GM21526 (cell line): ENCODE measurements around the gene MANSC1.
"Not testable (repeated sequence)": the region's sequence is repeated elsewhere in the genome, so short reads cannot be mapped to it uniquely, and the experiment has no call there.

Experiments used
- ATAC-seq: cut with Tn5 transposase; IDR thresholded peaks from one replicate; pipeline ENCODE4 v1.9.1; 2021; ENCODE audit warnings: moderate library complexity; ENCODE audit not compliant: unreplicated experiment, low FRiP score

The MANSC1 gene

DNA sequence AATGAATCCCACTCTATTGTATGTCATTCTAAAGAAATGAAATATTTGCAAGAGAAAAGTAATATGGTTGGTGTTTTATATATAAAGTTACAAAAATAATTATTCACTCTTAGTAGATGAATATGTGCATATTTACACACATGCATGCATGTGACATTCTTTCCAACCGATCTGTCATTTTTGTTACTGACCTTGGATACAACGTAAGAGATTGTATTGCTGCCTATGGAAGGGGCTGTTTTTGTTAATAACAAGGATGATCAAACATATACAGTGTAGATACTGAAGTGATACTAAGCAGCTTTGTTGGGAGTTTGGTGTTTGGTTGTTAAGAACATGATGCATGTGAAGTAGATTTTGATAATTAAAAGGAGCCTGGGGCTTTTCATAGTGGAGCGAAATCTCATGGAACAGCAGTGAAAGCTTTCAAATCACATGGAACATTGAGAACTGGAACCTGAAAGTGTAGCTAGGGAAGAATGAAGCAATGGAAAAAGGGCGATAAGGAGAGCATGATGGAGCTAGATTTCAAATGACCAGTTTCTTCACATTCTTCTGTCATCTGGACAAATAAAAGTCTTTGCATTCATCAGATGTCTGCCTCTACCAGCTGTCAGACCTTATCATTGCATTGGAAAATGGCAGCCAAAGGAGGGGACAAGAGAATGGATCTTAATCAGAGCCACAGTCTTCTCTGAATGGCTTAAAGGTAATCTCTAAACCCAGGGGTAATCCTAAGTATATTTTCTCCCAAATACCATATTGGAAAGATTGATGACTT, 16.8 kb upstream of the MANSC1 start:
- no peak for ATAC-seq

DNA sequence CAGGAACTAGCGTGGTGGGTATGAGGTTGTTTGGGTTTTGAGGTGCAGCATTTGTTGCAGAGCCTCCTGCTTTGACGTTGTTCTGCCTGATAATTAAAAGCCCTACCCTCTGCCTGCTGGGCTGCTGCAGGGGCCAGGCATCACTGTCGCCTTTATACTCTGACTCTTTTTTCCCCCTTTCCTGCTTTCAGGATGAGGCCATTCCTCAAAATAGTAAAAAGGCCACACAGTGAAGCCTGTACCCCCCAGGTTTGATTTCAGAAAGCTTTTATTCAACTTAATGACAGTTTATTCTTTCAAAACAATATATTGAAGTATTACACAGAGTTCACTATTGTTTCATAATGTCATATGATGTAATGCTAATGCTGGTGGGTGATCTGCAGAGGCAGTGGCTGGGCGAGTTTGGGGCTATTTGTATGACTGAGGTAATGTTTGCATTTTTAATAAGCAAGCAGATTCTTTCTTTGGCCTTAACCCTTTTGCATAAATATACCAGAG, 15.9 kb upstream of the MANSC1 start:
- ATAC-seq, result no peak

DNA sequence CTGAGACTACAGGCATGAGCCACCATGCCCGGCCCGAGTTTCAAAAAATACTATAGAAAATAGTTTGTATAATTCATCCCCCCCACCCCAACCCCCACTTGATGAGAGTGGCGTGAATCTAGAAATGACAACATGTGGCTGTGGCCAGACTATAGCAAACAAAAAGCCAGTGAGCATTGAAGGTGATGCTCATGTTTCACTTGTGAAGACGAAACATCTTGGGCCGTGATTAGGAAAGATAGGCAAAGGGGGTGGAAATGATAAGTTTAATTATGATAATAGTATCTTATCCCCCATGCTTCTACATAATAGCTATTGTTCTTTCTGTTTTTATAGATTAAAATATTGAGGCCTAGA, 15.4 kb upstream of the MANSC1 start:
- ATAC-seq, result no peak

DNA sequence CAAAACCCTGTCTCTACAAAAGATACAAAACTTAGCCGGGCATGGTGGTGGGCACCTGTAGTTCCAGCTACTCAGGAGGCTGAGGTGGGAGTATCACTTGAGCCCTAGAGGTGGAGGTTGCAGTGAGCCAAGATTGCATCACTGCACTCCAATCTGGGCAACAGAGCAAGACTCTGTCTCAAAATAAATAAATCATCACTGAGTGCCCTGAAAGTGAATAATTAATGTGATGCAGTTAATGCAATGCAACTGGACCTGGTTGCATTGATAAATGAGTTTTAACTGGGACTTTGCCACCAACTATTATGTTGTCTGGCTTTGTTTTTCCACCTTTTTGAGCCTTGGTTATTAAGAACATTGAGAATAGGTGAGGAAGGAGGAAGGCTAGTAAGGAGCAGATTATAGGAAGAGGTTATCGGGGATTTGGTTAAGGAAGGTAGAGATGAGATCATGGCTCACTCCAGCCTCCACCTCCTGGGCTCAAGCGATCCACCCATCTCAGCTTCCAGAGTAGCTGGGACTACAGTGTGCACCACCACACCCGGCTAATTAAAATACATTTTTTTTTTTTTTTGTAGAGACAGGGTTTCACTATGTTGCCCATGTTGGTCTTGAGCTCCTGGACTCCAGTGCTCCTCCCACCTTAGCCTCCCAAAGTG, 14.9 kb upstream of the MANSC1 start:
- ATAC-seq, result no peak

DNA sequence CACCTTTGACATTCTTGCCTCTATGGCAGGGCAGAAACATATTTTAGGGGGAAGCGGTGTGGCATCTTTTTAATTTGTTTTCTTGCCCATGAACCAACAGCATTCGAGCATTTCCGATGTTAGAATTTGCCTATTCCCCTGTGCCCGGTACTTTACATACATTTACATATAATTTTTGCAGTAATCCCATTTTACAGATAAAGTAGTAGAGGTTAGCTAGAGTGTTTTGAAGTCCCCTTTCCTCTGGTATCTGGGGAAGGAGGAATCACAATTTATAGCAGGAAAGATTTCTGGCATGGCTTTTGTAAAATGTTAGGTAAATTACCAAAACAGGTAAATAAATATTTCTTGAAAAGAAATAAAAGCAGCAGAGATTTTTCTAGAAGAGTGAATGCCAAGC, 8.5 kb upstream of the MANSC1 start:
- no peak for ATAC-seq

DNA sequence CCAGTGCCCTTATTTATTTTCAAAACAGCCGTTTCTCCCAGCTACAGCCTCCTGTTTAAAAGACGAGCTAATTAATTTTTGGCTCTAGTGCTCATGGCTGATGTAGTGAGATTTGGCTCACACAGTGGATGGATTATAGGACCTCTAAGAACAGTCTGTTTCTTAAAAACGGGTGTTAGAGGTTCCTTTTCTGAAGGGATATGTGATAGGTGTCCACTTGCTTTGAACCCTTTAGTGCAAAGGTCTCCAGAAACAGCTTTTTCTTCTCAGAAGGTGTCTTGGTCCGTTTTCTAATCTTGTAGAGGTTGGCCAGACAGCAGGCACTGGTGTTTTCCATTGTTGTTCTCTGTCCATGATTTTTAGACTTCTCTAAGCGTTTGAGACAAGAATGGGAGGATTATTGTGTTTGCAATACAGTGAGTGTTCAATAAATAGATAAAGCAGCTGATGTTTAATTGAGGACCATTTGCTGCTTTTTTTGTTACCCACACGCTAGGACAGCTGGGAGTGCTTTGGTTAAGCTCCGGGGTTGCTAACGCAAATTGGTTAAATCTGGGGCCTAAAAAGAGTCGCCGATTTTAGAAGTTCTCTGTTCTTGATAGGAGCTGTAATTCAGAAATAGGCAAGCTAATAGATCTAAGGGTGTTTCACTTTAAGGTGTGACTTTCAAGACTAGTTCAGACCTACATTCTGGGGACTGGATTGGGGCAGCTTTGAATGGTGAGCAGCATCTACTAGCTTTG, 7.8 kb upstream of the MANSC1 start:
- no peak for ATAC-seq

DNA sequence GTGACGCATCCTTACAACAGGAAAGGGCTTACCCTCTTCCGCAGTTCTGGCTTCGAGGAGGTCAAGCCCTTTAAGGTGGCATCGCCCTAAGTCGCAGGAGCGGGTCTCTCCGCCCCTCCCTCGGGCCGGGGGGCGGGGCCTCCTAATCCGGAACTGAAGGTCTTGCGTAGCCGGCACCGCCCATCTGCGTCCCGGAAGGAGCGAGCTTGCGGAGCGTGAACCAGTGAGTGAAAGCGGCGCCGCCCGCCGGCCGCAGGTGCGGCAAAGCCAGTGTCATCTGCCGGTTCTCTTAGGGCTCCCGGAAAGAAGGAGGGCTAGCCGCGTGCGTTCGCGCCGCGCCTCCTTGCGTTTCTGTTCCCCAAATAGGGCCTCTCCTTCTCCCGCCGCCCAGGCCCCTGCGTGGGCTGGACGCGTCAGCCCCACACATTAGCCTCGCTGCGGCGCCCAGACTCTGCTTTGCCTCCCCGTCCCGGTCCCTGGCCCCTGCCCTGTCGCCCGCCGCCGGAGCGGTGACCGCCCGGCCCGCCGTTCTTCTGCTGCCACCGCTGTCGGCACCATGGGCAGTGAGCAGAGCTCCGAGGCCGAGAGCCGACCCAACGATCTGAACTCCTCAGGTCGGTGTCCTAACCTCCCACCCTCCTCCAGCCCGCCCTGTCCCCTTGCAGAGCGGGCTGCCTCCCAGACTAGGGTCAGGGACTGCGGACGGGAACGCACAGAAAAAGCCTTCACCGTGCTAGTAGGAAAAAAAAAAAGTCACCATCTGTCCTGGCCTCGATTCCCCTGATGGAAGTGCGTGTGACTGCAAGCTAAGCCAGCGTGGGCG, 7.1 kb upstream of the MANSC1 start, which contains the start of gene BORCS5:
TSS of gene BORCS5 (plus strand) at position 183 of the 823 bp plus-strand sequence. CDS start at position 557, 374 bp downstream.
- ATAC-seq, result peak; percentile 88

DNA sequence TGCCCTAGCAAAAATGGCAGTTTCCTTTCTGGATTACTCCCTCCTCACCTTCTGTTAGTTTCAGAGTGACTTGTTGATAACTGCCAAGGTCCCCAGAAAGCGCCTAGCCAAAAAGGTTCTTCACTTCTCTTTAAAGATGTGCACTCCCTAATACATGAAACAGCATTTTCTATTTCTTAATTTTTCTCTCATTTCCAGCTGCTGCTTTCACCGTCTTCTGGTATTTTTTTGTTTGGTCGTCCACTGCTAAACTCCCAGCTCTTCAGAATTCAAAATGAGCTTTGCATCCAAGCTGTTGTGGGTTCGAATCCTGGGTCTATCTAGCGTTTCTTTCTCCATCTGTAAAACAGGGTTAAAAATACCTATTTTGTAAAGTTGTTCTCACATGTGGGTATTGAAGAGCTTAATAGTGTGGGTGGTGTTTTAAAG, 6.4 kb upstream of the MANSC1 start:
- ATAC-seq, result no peak

DNA sequence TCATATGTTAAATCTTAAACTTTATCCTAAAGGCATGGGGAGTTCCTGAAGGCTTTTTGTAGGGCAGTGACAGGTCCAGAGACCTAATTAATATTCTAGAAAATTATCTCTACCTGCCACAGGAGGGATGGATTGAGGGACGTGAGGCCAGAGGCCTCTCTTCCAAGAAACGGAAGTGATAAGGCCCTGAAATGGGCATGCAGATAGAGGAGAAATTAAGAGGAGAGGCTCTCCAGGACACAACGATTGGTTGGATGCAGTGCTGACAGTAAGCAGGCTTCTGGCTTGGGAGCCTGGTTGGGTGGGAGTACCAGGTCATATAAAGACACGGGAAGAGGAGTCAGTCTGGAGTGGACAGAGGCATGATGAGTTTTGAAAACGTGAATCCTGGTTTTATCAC, 3.8 kb upstream of the MANSC1 start:
- no peak for ATAC-seq

DNA sequence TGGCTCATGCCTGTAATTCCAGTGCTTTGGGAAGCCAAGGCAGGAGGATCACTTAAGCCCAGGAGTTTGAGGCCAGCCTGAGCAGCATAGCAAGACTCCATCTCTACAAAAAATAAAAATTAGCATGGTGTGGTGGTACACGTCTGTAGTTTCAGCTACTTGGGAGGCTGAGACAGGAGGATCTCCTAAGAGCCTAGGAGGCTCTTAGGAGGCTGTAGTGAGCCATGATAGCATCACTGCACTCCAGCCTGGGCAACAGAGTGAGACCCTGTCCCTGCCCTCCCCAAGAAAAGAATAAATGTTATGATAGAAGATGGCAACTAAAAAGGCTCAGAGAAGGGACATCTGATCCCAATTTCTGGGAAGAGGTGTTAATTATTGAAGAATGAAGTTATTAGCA, 3.2 kb upstream of the MANSC1 start:
- ATAC-seq, result no peak

DNA sequence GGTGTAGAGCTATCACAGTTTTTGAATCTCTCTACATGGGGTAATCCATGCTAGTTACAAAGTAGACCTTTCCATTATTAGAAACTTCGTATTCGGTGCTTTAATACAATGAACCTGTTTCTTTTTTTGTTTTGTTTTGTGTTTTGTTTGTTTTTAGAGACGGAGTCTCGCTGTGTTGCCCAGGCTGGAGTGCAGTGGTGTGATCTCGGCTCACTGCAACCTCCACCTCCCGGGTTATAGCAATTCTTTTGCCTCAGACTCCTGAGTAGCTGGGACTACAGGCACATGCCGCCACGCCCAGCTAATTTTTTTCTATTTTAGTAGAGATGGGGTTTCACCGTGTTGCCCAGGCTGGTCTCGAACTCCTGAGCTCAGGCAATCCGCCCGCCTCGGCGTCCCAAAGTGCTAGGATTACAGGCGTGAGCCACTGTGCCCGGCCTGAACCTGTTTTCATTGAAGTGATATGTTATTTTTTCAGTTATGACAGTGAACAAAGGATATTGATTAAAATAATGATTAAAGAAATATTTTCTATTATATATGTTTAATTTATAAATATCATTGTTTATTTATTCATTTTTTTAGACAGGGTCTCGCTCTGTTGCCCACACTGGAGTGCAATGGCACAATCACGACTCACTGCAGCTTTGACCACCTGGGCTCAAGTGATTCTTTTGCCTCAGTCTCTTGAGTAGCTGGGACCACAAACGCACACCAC, 1.6 kb upstream of the MANSC1 start:
- not testable (repeated sequence) for ATAC-seq

DNA sequence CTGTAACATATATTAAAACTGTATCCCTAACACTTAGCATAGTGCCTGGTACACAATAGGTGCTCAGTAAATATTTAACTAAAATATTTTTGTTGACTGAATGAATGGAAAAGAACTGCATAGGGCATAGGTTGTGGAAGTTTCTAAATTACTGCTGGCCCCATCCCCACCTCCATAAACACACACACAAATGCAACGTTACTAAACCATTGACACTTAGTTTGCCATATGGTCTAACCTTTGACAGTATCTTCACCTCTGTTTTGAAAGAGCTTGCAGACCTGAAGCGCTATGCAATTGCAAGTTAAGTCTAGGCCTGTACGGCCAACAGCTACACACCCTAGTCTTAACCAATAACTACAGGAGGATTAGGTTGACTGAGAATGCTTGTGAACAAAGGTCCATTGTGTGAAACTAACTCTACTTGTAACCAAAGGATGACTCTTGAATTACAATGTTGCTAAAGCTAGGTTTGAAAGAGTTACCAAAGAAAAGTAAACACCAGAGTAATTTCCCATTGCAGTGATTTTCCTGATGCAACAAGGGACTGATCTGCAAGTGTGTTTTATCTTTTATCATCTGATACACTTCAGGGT, 924 bp upstream of the MANSC1 start:
- no peak for ATAC-seq

DNA sequence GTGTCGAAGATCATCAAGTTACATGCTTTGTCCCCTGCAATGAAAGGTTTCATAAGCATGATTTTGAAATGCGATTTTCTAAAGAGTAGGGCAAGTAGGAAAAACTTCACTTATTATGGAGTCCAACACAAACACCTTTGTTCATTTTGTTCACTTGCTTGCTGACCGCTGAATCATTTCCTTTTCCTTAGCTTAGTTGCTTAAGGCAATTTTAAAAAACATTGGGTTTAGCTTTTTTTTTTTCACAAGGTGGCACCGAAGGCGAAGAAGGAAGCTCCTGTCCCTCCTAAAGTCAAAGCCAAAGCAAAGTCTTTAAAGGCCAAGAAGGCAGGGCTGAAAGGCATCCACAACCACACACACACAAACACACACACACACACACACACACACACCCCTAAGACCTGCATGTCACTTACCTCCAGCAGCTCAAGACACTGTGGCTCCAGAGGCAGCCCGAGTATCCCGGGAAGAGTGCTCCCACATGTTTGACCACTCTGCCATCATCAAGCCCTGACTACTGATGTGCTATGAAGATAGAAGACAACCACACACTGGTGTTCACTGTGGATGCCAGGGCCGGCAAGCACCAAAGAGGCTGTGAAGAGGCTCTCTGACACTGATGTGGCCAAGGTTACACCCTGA, 11.4 kb downstream of the MANSC1 start:
- ATAC-seq, result no peak

DNA sequence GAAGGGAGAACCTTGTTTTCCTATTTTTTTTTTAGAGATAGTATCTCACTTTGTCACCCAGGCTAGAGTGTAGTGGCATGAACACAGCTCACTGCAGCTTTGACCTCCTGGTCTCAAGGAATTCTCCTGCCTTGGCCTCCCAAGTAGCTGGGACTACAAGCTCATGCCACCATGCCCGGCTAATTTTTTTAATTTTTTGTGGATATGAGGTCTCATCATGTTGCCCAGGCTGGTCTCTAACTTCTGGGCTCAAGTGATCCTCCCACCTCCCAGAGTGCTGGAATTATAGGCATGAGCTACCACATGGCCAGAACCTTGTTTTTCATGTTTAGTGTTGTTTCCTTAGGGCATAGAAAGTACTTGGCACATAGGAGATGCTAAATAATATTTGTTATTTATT, 13.5 kb downstream of the MANSC1 start:
- no peak for ATAC-seq

DNA sequence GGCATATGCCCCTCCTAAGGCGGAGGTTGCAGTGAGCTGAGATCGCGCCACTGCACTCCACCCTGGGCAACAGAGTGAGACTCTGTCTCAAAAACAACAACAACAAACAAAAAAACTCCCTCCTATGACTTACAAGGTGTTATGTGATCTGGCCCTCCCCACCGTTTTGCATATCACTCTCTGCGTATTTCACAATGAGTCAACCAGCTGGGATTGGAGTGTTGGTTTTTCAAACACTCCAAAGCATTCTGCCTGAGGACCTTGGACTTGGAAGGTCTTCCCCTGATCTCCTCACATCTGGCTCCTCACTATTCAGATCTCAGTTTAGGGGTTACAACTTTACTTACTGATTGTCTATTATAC, 14.0 kb downstream of the MANSC1 start:
- peak; percentile 51 for ATAC-seq

DNA sequence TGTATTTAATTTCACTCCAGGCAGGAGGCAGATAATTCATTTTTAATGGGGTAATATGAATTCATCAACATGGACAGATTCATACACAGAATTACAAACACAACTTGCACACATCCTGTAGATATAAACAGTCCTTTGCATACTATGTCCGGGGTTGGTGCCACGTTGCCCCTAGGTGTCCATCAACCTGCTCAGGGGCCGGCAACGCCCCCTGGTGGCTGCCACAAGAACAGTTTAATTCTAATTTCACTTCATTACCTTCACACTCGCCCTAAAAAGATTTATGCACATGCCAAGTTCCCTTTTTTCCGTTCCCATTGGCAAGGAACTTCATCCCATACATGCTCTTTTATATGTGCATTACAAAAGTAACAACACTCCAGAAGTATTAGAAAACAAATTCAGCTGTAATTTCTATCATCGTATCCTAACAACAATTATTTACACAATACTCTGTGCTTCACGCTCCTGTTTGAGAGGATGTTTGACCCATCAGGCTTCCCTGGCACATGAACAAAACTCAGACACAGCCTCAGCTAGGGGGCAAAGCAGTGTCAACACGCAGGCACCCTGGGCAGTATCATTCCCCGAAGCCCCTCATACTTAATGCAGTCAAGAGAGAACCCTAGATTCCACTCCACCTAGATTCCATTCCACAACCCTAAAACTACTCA, 15.5 kb downstream of the MANSC1 start:
- ATAC-seq, result peak; percentile 60

DNA sequence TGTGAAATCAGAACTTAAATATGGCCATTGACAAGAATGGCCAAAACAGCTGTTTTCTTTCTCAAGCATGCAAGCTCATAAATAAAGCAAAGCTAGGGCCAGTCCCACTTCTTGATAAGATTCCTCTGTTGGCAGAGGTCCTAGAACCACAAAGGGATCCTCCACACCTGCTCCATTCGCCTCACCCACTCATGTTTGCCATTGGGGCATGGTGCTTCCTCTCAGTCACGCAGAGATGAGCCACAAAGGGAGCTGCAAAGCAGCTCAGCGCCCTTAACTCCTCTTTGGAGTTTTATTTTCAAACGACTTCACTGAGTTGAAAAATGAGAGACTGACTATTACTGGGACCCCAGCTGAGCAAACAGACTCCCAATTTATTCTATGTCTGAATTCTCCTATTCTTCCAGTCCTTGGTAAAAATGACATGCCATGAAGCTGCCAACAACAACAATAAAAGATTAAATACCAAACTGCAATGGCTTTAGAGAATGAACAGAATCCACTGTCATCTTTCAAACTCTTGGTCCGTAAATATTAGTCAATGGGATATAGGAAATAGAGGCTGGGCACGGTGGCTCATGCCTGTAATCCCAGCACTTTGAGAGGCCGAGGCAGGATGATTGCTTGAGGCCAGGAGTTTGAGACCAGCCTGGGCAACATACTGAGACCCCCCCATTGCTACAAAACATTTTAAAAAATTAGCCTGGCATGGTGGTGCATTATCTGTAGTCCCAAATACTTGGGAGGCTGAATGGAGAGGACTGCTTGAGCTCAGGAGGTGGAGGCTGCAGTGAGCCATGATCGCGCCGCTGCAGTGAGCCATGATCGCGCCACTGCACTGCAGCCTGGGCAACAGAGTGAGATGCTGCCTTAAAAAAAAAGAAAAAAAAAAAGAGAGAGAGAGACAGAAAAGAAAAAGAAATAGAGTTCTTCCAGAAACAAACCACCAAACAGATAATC, 16.4 kb downstream of the MANSC1 start:
- ATAC-seq, result no peak
